GM21786 (cell line): ENCODE results near the gene RC3H1.
"Not testable (repeated sequence)": the region's sequence is repeated elsewhere in the genome, so short reads cannot be mapped to it uniquely, and the experiment has no call there.

Experiments
- ATAC-seq: cut with Tn5 transposase; IDR thresholded peaks from one replicate; pipeline ENCODE4 v1.9.1; 2021; ENCODE audit not compliant: unreplicated experiment

The RC3H1 gene

GRCh38 chr1:174028495-174028894, 6.3 kb upstream of the RC3H1 start:
- no peak for ATAC-seq

DNA sequence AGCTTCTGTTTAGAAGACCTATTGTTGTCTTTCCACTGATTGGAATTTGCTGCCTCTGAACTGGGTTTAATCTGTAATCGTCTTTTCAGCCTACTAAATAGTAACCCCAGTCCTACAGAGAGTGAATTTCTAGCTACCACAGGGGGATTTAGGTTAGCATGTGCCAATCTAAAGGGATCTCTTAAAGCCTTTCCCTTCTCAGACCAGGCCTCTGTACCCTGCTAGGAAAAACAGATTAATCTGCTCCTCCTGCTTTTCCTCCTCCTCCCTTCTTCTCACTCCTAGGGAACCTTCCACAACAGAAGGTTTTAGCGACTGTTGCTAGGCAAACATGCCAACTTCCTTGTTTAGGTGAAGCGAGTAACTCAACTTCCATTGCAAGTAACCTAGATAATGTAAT, 1.3 kb upstream of the RC3H1 start:
- ATAC-seq = no peak

DNA sequence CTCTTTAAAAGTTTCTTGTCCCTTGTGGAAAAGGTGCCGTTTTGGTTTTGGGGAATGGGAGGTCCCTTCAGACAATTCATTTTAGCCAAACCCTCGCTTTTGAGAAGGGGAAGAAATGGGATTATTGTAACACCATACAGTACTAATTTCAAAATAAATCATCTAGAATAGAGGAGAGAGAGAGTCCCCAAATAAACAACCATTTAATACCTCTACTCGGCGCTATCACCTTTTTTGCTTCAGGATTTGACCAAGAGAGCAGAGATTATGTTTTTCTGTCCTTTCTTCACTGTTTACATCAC, 770 bp upstream of the RC3H1 start:
- no peak for ATAC-seq

DNA sequence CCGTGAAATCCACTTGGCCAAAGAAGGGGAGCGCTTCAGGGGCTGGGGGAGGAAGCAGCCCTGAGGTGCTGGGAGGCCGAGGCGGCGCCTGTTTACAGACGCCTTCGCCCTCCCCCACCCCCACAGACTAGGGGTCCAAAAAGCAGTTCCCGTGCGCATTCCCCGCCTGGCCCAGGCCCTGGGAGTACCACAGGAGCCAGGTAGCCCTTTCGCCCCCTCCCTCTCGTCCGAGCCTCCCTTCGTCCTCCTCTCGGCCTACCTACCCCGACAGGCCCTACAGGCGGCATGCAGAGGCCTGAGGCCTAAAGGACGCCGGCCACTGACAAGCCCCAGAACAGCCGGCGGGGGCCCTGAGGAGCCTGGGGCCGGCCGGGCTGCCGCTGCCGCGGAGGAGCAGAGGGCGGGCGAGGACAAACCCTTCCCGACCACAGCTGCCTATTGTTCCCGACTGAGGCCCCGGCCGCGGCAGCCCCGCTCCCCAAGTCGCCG, 522 bp downstream of the RC3H1 start:
- ATAC-seq = peak; percentile 19

DNA sequence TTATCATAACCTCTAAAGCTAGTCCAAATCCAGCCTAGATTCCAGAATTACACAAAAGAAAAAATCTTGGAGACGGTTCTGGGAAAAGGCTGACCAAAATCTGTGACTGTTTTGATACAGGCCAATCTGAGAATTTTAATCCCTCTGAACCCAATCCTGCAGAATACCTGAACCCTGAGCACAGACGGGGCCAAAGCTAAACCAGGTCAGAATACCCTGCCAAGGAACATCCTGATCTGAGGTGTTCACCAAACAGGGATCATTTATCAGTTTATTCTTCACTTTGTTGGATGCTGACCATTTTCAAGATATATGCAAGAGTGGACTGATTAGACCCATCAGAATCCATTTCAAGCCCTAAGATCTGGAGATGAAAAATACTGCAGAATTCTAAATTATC, 3.6 kb downstream of the RC3H1 start:
- no peak for ATAC-seq

DNA sequence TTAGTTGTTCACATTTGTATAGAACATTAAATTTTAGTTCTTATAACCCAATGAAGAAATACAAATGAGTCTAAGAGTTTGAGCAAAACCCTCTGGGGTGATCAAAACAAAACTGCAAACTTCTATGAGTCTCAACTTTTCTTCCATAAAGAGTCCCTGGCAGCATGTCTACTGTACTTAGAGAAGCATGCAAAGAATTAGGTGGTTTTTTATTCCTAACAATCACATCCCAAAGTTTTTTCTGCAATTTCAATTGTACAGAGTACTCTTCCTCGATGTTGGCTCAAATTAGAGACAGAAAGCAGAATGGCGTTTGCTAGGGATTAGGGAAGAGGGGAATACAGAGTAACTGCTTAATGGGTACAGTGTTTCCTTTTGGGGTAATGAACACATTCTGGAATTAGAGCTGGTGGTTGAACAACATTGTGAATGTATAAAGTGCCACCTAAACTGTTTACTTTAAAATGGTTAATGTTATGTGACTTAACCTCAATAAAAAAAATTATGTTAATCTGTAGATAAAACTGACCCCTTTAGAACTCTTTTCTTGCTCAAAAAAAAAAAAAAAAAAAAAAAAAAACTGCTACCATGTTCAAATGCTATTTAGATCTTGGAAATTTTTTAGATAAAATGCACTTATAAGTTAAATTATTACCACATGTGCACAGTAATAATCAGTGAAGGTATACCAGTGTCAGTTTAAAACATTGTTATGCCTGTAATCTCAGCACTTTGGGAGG, 4.8 kb downstream of the RC3H1 start:
- ATAC-seq = no peak

DNA sequence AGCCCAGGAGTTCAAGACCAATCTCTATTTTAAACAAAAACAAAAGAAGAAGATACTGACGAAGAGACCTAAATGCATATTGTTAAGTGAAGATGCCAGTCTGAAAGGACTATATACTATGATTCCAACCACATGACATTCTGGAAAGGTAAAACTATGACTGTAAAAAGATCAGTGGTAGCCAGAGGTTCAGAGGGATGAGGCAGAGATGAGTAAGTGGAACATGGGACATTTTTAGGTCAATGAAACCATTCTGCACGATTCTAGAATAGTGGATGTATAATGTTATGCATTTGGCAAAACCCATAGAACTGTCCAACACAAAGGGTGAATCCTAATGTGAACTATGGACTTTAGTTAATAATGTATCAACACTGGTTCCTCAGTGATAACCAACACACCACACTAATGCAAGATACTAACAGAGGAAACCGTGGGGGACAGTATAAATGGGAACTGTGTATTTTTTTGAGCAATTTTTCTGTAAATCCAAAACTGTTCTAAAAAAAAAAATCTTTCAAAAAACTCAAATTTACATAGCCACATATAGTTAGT, 8.2 kb downstream of the RC3H1 start:
- no peak for ATAC-seq

GRCh38 chr1:174008979-174009378, 13.2 kb downstream of the RC3H1 start:
- ATAC-seq = no peak

DNA sequence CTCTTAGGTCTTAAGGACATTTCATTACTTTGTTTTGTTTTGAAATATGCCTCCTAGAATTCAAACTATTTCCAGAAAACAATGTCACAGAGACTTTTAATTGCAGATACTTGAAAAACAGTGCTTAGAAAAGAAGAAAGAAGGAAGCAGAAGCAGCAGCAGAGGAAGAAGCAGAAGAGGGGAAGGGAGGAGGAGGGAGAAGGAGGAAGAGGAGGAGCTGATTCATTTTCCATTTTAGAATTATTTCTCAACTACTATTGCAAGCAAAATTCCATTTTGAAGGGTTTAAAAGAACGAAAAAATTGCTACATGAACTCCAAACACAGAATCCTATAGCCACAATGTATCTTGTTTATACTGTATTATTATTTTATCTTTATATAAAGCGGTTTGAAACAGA, 13.9 kb downstream of the RC3H1 start:
- ATAC-seq = no peak

DNA sequence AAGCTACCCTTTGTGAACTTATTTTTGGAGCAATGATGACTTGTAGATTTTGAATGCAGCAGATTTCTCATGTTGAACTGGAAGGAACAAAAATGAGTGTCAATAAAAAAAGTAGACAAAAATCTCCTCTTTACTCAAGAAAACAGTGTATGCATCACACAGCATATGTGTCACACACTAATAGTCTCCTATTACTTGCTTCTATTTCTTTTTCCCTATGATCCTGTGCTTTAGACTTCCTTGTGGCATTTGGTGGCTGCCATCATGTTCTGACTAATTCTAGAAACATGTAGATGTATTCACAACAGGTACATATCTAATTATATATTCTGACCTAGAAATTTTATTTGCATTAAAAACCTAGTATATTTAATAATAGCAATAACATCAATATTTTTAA, 14.3 kb downstream of the RC3H1 start:
- no peak for ATAC-seq

- peak; percentile 98 for ATAC-seq
Measured at GRCh38 chr1:174005032-174005431, 17.1 kb downstream of the RC3H1 start.

- no peak for ATAC-seq
Measured at GRCh38 chr1:174003867-174004266, 18.3 kb downstream of the RC3H1 start.

DNA sequence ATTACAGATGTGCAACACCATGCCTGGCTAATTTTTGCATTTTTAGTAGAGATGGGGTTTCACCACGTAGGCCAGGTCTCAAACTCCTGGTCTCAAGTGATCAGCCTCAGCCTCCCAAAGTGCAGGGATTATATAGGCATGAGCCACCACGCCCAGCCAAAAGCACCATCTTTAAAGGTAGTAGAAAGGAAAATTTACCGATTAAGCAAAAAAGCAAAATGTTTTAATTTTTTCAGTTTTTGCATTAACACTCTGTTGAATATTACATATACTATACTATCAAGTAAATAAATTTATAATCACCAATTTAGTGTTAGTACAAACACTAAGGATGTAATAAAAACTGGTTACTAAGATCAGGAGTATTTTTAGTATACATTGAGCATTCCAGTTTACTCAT, 20.6 kb downstream of the RC3H1 start:
- no peak for ATAC-seq

DNA sequence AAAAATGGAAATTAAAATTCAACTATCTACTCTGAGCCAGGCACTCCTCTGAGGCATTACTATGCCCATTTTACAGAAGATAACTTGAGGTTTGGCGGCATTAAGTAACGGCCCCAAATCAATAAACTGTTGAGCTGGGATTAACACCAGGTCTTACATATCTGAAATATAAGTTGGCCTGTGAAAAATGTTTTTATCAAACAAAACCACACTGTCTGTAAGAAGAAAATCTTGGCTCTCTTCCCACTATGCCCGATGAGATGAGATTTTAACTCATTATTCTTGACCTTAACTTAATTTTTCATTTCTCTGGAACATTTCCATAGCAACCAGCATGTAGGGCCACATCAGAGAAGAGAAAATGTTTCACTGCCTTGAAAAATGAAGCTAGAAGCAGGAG, 21.8 kb downstream of the RC3H1 start:
- ATAC-seq = no peak

DNA sequence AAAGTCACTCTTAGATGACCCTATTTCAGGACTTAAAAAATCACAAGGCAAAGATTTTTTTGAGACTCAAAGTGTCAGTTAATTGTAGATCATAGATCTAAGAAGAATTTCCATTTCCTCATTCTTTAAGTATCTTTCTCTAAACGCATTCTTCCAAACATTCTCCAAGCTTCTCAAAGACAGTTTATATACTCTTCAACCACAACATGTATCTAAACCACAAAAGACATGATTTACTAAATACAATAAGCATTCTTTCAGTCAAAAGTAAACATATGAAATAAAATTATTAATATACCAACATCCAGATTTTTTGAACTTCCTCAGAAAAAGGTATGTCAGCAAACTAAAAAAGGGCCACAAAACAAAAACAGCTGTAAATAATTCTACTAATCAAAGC, 24.4 kb downstream of the RC3H1 start:
- no peak for ATAC-seq

DNA sequence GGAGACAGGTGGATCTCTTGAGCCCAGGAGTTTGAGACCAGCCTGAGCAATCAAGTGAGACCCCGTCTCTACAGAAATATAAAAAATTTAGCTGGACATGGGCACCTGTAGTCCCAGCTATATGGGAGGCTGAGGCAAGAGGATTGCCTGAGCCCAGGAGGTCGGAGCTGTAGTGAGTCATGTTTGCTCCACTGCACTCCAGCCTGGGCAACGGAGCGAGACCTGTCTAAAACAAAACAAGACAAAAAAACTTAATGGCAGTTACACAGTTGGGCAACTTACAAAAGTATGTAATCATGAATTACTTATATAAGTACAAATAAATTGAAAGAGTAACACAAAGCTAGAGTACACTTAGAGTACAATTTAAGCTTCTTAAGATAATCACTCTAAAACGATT, 25.2 kb downstream of the RC3H1 start:
- ATAC-seq = no peak

- ATAC-seq = no peak
Measured at GRCh38 chr1:173995475-173995874, 26.7 kb downstream of the RC3H1 start.

GRCh38 chr1:173993948-173994347, 28.2 kb downstream of the RC3H1 start:
- not testable (repeated sequence) for ATAC-seq

GRCh38 chr1:173988068-173988467, 34.1 kb downstream of the RC3H1 start:
- no peak for ATAC-seq

DNA sequence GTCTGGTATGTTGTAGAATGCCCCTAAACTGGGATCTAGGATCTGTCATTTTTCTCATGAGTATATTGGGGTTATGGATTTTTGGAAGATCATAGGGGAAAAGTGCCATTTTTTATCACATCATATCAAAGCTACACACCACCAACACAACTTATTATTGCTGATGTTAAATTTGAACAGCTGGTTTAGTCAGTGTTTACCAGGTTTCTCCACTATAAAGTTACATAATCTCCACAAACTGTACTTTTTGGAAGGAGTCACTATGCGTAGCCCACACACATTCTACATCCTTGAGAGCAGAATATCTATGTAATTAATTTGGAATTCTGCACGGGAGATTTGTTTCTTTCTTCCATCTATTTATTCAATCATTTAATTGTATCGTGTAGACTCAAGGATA, 35.2 kb downstream of the RC3H1 start:
- ATAC-seq = no peak

- ATAC-seq = no peak
Measured at GRCh38 chr1:173970252-173970651, 51.9 kb downstream of the RC3H1 start.

GRCh38 chr1:173965896-173966295, 56.3 kb downstream of the RC3H1 start:
- ATAC-seq = not testable (repeated sequence)

GRCh38 chr1:173963477-173963876, 58.7 kb downstream of the RC3H1 start:
- no peak for ATAC-seq
